GM12878 (cell line): ENCODE data around the gene REPIN1. TPM values are rescaled to one million over a fixed set of nuclear protein-coding genes. Genes with fewer than 3 reads are reported as not detected.

Source experiments
- ATAC-seq: fragments of 200-7000 bp; cut with Tn5 transposase; 3 replicates; pipeline ENCODE4 v1.9.1; 2020; ENCODE audit warnings: mild to moderate bottlenecking, moderate library complexity
- BruUV-seq: library from RNA; stranded (reverse); fragments of 400-500 nt; replicated peaks from 2 replicates; lab custom pipeline; 2021; lab: Mats Ljungman, UMichigan
- CTCF ChIA-PET: fragments of 300-600 bp; sonication (Branson Sonifier 250); formaldehyde crosslinking; extraction: SDS; loops from one replicate; lab custom pipeline; 2021; ENCODE audit warnings: inconsistent platforms; lab: Yijun Ruan, JAX
- POLR2A ChIA-PET: fragments of 350-600 bp; formaldehyde crosslinking; extraction: SDS; loops from one replicate; lab custom pipeline; 2021; ENCODE audit warnings: inconsistent platforms; lab: Charles Lee
- RAD21 ChIA-PET: fragments of 300-600 bp; sonication (Branson Sonifier 250); formaldehyde crosslinking; loops from one replicate; lab custom pipeline; 2023; ENCODE audit warnings: antibody characterized with exemption; ENCODE audit not compliant: unreplicated experiment; lab: Charles Lee
- SMC1A ChIA-PET: fragments of 300-600 bp; sonication (Branson Sonifier 250); formaldehyde crosslinking; loops from one replicate; lab custom pipeline; 2023; ENCODE audit not compliant: unreplicated experiment, uncharacterized antibody; lab: Charles Lee
- DNase-seq: peaks from one replicate; pipeline ENCODE4 v3.0.0-alpha.2; 2011; ENCODE audit warnings: low read depth, low spot score
- FAIRE-seq: peaks from 3 replicates; lab custom pipeline; 2011; peaks lifted over from hg19 to GRCh38; lab: Jason Lieb, UNC
- H2AFZ ChIP-seq: 2 replicates; pipeline ENCODE4 v1.6.0; 2011; ENCODE audit warnings: low read depth, low read length, control low read depth; ENCODE audit not compliant: control insufficient read depth
- H3K27ac ChIP-seq: 2 replicates; pipeline ENCODE4 v1.5.1; 2011; ENCODE audit warnings: control low read depth; ENCODE audit not compliant: control insufficient read depth, insufficient read depth
- H3K27me3 ChIP-seq, 2 experiments: replicated peaks in 1 of 2; 2 replicates each; pipeline versions ENCODE4 v1.6.0 to v1.6.1; 2011; ENCODE audit warnings: low read length in 1 of 2; ENCODE audit not compliant: control insufficient read depth in 2 of 2, insufficient read depth in 2 of 2
- H3K36me3 ChIP-seq, 2 experiments: 2 replicates each; pipeline ENCODE4 v1.5.1; 2011; ENCODE audit warnings: low read length in 1 of 2; ENCODE audit not compliant: control insufficient read depth in 2 of 2, insufficient read depth in 2 of 2
- H3K4me1 ChIP-seq: 2 replicates; pipeline ENCODE4 v1.6.1; 2011; ENCODE audit warnings: mild to moderate bottlenecking, low read length, moderate library complexity, mixed read lengths; ENCODE audit not compliant: control insufficient read depth, insufficient read depth
- H3K4me2 ChIP-seq: 2 replicates; pipeline ENCODE4 v1.6.0; 2011; ENCODE audit warnings: control low read depth; ENCODE audit not compliant: control insufficient read depth, insufficient read depth
- H3K4me3 ChIP-seq: fragments of 200-600 bp; sonication (generic); 2 replicates; pipeline ENCODE4 v1.5.1; 2016
- H3K79me2 ChIP-seq: 2 replicates; pipeline ENCODE4 v1.6.0; 2011; ENCODE audit warnings: low read length; ENCODE audit not compliant: control insufficient read depth, insufficient read depth
- H3K9ac ChIP-seq: 2 replicates; pipeline ENCODE4 v1.8.0; 2011; ENCODE audit warnings: low read length, control low read depth, mixed read lengths; ENCODE audit not compliant: control insufficient read depth, insufficient read depth
- H3K9me3 ChIP-seq: replicated peaks from 3 replicates; pipeline ENCODE4 v1.5.1; 2011; ENCODE audit warnings: mild to moderate bottlenecking, low read length; ENCODE audit not compliant: control insufficient read depth, insufficient read depth
- H4K20me1 ChIP-seq: 2 replicates; pipeline ENCODE4 v1.6.0; 2011; ENCODE audit not compliant: control insufficient read depth, insufficient read depth
- BMI1 ChIP-seq: fragments of 450-650 bp; IDR thresholded peaks from 2 replicates; pipeline ENCODE4 v1.6.1; 2016; ENCODE audit warnings: mild to moderate bottlenecking, moderate library complexity, borderline replicate concordance
- EP300 ChIP-seq, 2 experiments: fragments of 150-350 bp in 1 of 2; IDR thresholded peaks; 2 replicates each; pipeline ENCODE4 v1.6.1; 2011 to 2012; ENCODE audit warnings: low read depth in 2 of 2, low read length in 2 of 2, borderline replicate concordance in 1 of 2, improper control_type of control experiment in 1 of 2, inconsistent platforms in 1 of 2; ENCODE audit not compliant: control insufficient read depth in 1 of 2
- FOS ChIP-seq: IDR thresholded peaks from 3 replicates; pipeline ENCODE4 v1.6.1; 2011; ENCODE audit warnings: borderline replicate concordance; ENCODE audit not compliant: insufficient read length; ENCODE audit errors: extremely low read depth
- FOXK2 ChIP-seq: fragments of 450-650 bp; IDR thresholded peaks from 2 replicates; pipeline ENCODE4 v1.6.1; 2017; ENCODE audit warnings: mild to moderate bottlenecking, moderate library complexity
- HSF1 ChIP-seq: fragments of 150-350 bp; IDR thresholded peaks from 2 replicates; pipeline ENCODE4 v1.6.1; 2014; ENCODE audit warnings: mild to moderate bottlenecking, low read depth, low read length
- IKZF2 ChIP-seq, 2 experiments: fragments of 450-650 bp; IDR thresholded peaks; 2 replicates each; pipeline ENCODE4 v1.6.1; 2017; ENCODE audit warnings: mild to moderate bottlenecking in 2 of 2, moderate library complexity in 2 of 2
- MTA2 ChIP-seq: fragments of 450-650 bp; IDR thresholded peaks from 2 replicates; pipeline ENCODE4 v1.6.1; 2016; ENCODE audit warnings: low read depth, mild to moderate bottlenecking, moderate library complexity
- RFX5 ChIP-seq: IDR thresholded peaks from 2 replicates; pipeline ENCODE4 v1.6.1; 2011; ENCODE audit warnings: low read depth, low read length, improper control_type of control experiment
- SRF ChIP-seq, 2 experiments: IDR thresholded peaks; 2 replicates each; pipeline ENCODE4 v1.6.1; 2011; ENCODE audit warnings: low read depth in 2 of 2, low read length in 2 of 2, mild to moderate bottlenecking in 1 of 2, moderate library complexity in 1 of 2
- STAT1 ChIP-seq: fragments of 450-650 bp; conservative IDR thresholded peaks from 2 replicates; pipeline ENCODE4 v1.6.1; 2014; ENCODE audit warnings: antibody characterized with exemption, mild to moderate bottlenecking
- YY1 ChIP-seq: IDR thresholded peaks from 2 replicates; pipeline ENCODE4 v1.6.1; 2011; ENCODE audit warnings: low read depth, mild to moderate bottlenecking, low read length
- WGBS: methylation state at CpG from one replicate; pipeline ENCODE4 v1.1.6; 2016; ENCODE audit warnings: low lambda C conversion rate; ENCODE audit not compliant: insufficient replicate concordance, insufficient coverage; ENCODE audit errors: missing lambda C conversion rate; 5-methylcytosine and 5-hydroxymethylcytosine counted together
- in situ Hi-C: fragments of 300-500 bp; cut with MboI; formaldehyde crosslinking; loops from 9 replicates; pipeline ENCODE4 v1.14.3; 2018; ENCODE audit warnings: mixed read lengths
- intact Hi-C: fragments of 100-400 bp; cut with micrococcal nuclease; formaldehyde crosslinking; loops from one replicate; pipeline ENCODE4 v1.14.2; 2022; ENCODE audit not compliant: unreplicated experiment
- polyA plus RNA-seq, 11 experiments: library from polyadenylated mRNA; depleted of rRNA in 4 of 11; unstranded in 6 of 11; stranded (reverse) in 5 of 11; fragments of >200 nt; fragmentation: Nextera tagmentation in 4 of 11; fragmentation: Illumina TruSeq in 1 of 11; extraction: Ambion mirVana in 4 of 11; extraction: Trizol in 1 of 11; gene quantifications; 1 replicate in 1 of 11; 2 replicates in 10 of 11; pipeline versions ENCODE4 v1.2.1 to v1.2.3, GENCODE V29; 2011 to 2016; ENCODE audit warnings: inconsistent platforms in 2 of 11, missing spikeins in 2 of 11, low read depth in 1 of 11
- total RNA-seq, 4 experiments: library from RNA; depleted of rRNA in 3 of 4; stranded (reverse); fragments of >200 nt in 3 of 4; fragmentation: Illumina TruSeq in 1 of 4; extraction: Trizol in 1 of 4; gene quantifications; 2 replicates each; pipeline versions ENCODE4 v1.2.1 to v1.2.3, GENCODE V29; 2013 to 2021
- TF ChIP-seq, protein P1 (sequence below): fragments of 450-650 bp; IDR thresholded peaks from 2 replicates; pipeline ENCODE4 v1.6.1; 2016; ENCODE audit warnings: mild to moderate bottlenecking, moderate library complexity, borderline replicate concordance

REPIN1 gene
- total and polyA plus RNA-seq, 10 of the 15 experiments (the other 5 are each of a cell fraction or from before 2014, with no cell fraction given) = 5.1 to 172 (median 76.9) TPM

DNA sequence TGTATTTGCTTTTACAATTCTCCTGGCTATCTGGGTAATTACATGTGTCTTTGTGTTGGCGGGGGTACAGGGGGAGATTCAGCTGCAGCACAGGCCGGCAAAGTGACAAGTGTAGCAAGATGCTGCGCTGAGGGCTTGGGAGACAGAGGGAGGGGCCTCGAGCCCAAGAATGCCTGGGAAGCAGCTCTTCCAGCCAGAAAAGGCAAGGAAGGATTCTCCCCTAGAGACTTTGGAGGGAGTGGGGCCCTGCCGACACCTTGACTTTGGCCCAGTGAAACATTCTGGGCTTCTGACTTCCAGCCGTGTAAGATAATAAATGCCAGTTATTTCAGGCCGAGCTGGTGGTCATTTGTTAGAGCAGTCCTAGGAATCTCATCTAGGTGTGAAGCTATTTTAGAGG, 7.2 kb upstream of the REPIN1 start:
- CTCF ChIA-PET = interaction anchor here (0.6 to 1.1 kb wide), 4 partner anchors 8 to 394 kb away, joined by 3 to 5 read pairs (median 3); no protein-coding TSS in a partner anchor
- POLR2A ChIA-PET = interaction anchor here (1.2 to 1.8 kb wide), 2 partner anchors 16 to 22 kb away, joined by 4 to 8 read pairs; no protein-coding TSS in a partner anchor
- H3K4me1 ChIP-seq = peaks cover 31% of the 10 kb centered on the region

More for the DNA sequence above, 7.2 kb upstream of the REPIN1 start:
- TF ChIP-seq RFX5 = no peak
- no peak for TF ChIP-seq BMI1
- TF ChIP-seq FOS = no peak
- TF ChIP-seq SRF (IDR thresholded peaks at IDR 0.05; ENCODE audit: low read depth in 2 of 2, low read length in 2 of 2) = no peak
- TF ChIP-seq, protein P1, sequence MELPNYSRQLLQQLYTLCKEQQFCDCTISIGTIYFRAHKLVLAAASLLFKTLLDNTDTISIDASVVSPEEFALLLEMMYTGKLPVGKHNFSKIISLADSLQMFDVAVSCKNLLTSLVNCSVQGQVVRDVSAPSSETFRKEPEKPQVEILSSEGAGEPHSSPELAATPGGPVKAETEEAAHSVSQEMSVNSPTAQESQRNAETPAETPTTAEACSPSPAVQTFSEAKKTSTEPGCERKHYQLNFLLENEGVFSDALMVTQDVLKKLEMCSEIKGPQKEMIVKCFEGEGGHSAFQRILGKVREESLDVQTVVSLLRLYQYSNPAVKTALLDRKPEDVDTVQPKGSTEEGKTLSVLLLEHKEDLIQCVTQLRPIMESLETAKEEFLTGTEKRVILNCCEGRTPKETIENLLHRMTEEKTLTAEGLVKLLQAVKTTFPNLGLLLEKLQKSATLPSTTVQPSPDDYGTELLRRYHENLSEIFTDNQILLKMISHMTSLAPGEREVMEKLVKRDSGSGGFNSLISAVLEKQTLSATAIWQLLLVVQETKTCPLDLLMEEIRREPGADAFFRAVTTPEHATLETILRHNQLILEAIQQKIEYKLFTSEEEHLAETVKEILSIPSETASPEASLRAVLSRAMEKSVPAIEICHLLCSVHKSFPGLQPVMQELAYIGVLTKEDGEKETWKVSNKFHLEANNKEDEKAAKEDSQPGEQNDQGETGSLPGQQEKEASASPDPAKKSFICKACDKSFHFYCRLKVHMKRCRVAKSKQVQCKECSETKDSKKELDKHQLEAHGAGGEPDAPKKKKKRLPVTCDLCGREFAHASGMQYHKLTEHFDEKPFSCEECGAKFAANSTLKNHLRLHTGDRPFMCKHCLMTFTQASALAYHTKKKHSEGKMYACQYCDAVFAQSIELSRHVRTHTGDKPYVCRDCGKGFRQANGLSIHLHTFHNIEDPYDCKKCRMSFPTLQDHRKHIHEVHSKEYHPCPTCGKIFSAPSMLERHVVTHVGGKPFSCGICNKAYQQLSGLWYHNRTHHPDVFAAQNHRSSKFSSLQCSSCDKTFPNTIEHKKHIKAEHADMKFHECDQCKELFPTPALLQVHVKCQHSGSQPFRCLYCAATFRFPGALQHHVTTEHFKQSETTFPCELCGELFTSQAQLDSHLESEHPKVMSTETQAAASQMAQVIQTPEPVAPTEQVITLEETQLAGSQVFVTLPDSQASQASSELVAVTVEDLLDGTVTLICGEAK = no peak
- TF ChIP-seq STAT1 = no peak
- TF ChIP-seq FOXK2 = no peak
- TF ChIP-seq YY1 = no peak
- TF ChIP-seq EP300 (IDR thresholded peaks at IDR 0.05; ENCODE audit: borderline replicate concordance in 1 of 2, control insufficient read depth in 1 of 2, low read depth in 2 of 2, low read length in 2 of 2) = no peak
- TF ChIP-seq MTA2 = no peak
- no peak for TF ChIP-seq HSF1
- no peak for TF ChIP-seq IKZF2 (IDR thresholded peaks at IDR 0.05)
- TF ChIP-seq, all 136 proteins: peak for 0
- Histone ChIP-seq H3K79me2 (no peaks in the 10 kb centered on the region), H4K20me1 (no peaks in the 10 kb centered on the region), H2AFZ (no peak overlapping the region), H3K27me3 (no peaks in the 10 kb centered on the region), H3K36me3 (no peaks in the 10 kb centered on the region), H3K9me3 (no peaks in the 10 kb centered on the region), H3K27ac (no peak overlapping the region), H3K9ac (no peak overlapping the region), H3K4me3 (no peak overlapping the region), H3K4me2 (no peak overlapping the region)
- ATAC-seq (no peak), DNase-seq (no peak), FAIRE-seq (no peak)
- in situ Hi-C loops = loop anchor here (5.0 kb wide), 1 partner anchor 51 kb away; no protein-coding TSS in a partner anchor
- ChIA-PET SMC1A (interaction anchor here (1.4 to 2.7 kb wide), 3 partner anchors 16 to 45 kb away, joined by 5 to 12 read pairs (median 9); no protein-coding TSS in a partner anchor), RAD21 (interaction anchor here (1.6 kb wide), 1 partner anchor 45 kb away, joined by 4 read pairs; no protein-coding TSS in a partner anchor)
- 86% methylated on average over 7 of the region's 7 CpGs for WGBS
- intact Hi-C loops = no loop called here
- no TSS peak for BruUV-seq
